ENCODE data around the gene OR52N5. TPM values are rescaled to one million over a fixed set of nuclear protein-coding genes. Genes with fewer than 3 reads are reported as not detected.
A peak's percentile ranks its signal among the peaks of the same experiment; 100 is the strongest.

Gene OR52N5
- polyA plus RNA-seq, 1 donor (not counting 4 experiments of a cell fraction or from before 2014, with no cell fraction given) = not detected

GRCh38 chr11:5808500-5809121 is 25.5 kb upstream of the OR52N5 start, which contains the start of gene OR52N2:
OR52N2 (plus strand) TSS chr11:5808924; CDS start chr11:5820336, 11,412 bp downstream.
- DNase-seq (ENCODE audit: low read depth, low spot score) = peak; percentile 13

GRCh38 chr11:5807580-5807979 is 24.4 kb upstream of the OR52N5 start:
- Histone ChIP-seq H3K9me1 (ENCODE audit: control insufficient read depth, extremely low read depth, insufficient read depth, low read length) (no peaks in the 10 kb centered on the region), H3K27me3 (ENCODE audit: control insufficient read depth, extremely low read depth, insufficient read depth, low read length) (peaks cover 5% of the 10 kb centered on the region), H3K9ac (ENCODE audit: control insufficient read depth, extremely low read depth, insufficient read depth, low read length) (no peak overlapping the region), H3K4me1 (ENCODE audit: control insufficient read depth, extremely low read depth, insufficient read depth, low read length) (peaks cover 3% of the 10 kb centered on the region), H3K4me3 (ENCODE audit: control insufficient read depth in 2 of 3, extremely low read depth in 1 of 3, insufficient read depth in 2 of 3, low read depth in 1 of 3, low read length in 3 of 3) (no peak overlapping the region), H3K36me3 (ENCODE audit: control insufficient read depth in 2 of 2, extremely low read depth in 1 of 2, insufficient read depth in 2 of 2, low read length in 2 of 2) (no peaks in the 10 kb centered on the region), H3K79me2 (ENCODE audit: control insufficient read depth, insufficient read depth, low read length) (no peaks in the 10 kb centered on the region), H2AFZ (ENCODE audit: control insufficient read depth, low read length) (no peak overlapping the region), H4K20me1 (ENCODE audit: control insufficient read depth, extremely low read depth, insufficient read depth, low read length) (no peaks in the 10 kb centered on the region), H3K4me2 (ENCODE audit: control insufficient read depth, extremely low read depth, insufficient read depth, low read depth, low read length) (no peak overlapping the region), H3K27ac (ENCODE audit: control insufficient read depth, insufficient read depth, low read length) (no peak overlapping the region), H3K9me3 (ENCODE audit: control insufficient read depth, low read depth, low read length) (no peaks in the 10 kb centered on the region)
- FAIRE-seq (no peak), DNase-seq (ENCODE audit: low read depth, low spot score) (no peak)
- dilution Hi-C loops (cut with MboI; ENCODE audit: extremely low pct_ligation_motif_present, low sequenced_read_pairs) = no loop called here
- TF ChIP-seq EZH2 (IDR thresholded peaks at IDR 0.05; ENCODE audit: low read length) = no peak
- TF ChIP-seq CTCF (optimal IDR thresholded peaks at IDR 0.05 in 1 of 3, IDR thresholded peaks at IDR 0.05 in 1 of 3, conservative IDR thresholded peaks at IDR 0.05 in 1 of 3; ENCODE audit: extremely low read depth in 1 of 3, insufficient read depth in 2 of 3, low read length in 3 of 3) = peak in 1 of 3 experiments; percentile 20

More at GRCh38 chr11:5808500-5809121, 25.5 kb upstream of the OR52N5 start, which contains the start of gene OR52N2:
- Histone ChIP-seq H2AFZ (ENCODE audit: control insufficient read depth, low read length) (peak within 1 kb of the TSS; percentile 80), H3K9ac (ENCODE audit: control insufficient read depth, extremely low read depth, insufficient read depth, low read length) (peak within 1 kb of the TSS; percentile 2), H3K9me3 (ENCODE audit: control insufficient read depth, low read depth, low read length) (no peaks in the 10 kb centered on the region), H3K36me3 (ENCODE audit: control insufficient read depth in 2 of 2, extremely low read depth in 1 of 2, insufficient read depth in 2 of 2, low read length in 2 of 2) (no peaks in the 10 kb centered on the region), H3K27me3 (ENCODE audit: control insufficient read depth, extremely low read depth, insufficient read depth, low read length) (peaks cover 5% of the 10 kb centered on the region), H3K4me2 (ENCODE audit: control insufficient read depth, extremely low read depth, insufficient read depth, low read depth, low read length) (peak within 1 kb of the TSS; percentile 79), H3K79me2 (ENCODE audit: control insufficient read depth, insufficient read depth, low read length) (no peaks in the 10 kb centered on the region), H3K4me3 (ENCODE audit: control insufficient read depth in 2 of 3, extremely low read depth in 1 of 3, insufficient read depth in 2 of 3, low read depth in 1 of 3, low read length in 3 of 3) (peak within 1 kb of the TSS; percentile 13 to 68 (median 37)), H4K20me1 (ENCODE audit: control insufficient read depth, extremely low read depth, insufficient read depth, low read length) (no peaks in the 10 kb centered on the region), H3K9me1 (ENCODE audit: control insufficient read depth, extremely low read depth, insufficient read depth, low read length) (no peaks in the 10 kb centered on the region), H3K4me1 (ENCODE audit: control insufficient read depth, extremely low read depth, insufficient read depth, low read length) (peaks cover 3% of the 10 kb centered on the region), H3K27ac (ENCODE audit: control insufficient read depth, insufficient read depth, low read length) (no peak within 1 kb of the TSS)
- TF ChIP-seq CTCF (optimal IDR thresholded peaks at IDR 0.05 in 1 of 3, IDR thresholded peaks at IDR 0.05 in 1 of 3, conservative IDR thresholded peaks at IDR 0.05 in 1 of 3; ENCODE audit: extremely low read depth in 1 of 3, insufficient read depth in 2 of 3, low read length in 3 of 3) (peak; percentile 77 to 87 (median 77)), EZH2 (IDR thresholded peaks at IDR 0.05; ENCODE audit: low read length) (no peak)
- dilution Hi-C loops (cut with MboI; ENCODE audit: extremely low pct_ligation_motif_present, low sequenced_read_pairs) = no loop called here
- FAIRE-seq = peak; percentile 83

Data from keratinocyte (primary cell).